ENCODE data around the gene ARGFX.

The ARGFX gene

GRCh38 chr3:121567649-121568048 is at the start of gene ARGFX:
ARGFX (plus strand) TSS chr3:121567949; CDS start chr3:121570714, 2,765 bp downstream.
- H3K27me3 Mint-ChIP-seq, result no peaks in the 10 kb centered on the region
- H3K4me3 Mint-ChIP-seq, result no peak within 1 kb of the TSS
- no peaks in the 10 kb centered on the region for H3K4me1 Mint-ChIP-seq
- H3K36me3 Mint-ChIP-seq, result no peaks in the 10 kb centered on the region
- H3K27ac Mint-ChIP-seq, result no peak within 1 kb of the TSS
- no peaks in the 10 kb centered on the region for H3K9me3 Mint-ChIP-seq

- Mint-ChIP-seq H3K4me3 (no peak overlapping the region), H3K9me3 (peaks cover 11% of the 10 kb centered on the region), H3K27me3 (no peaks in the 10 kb centered on the region), H3K27ac (no peak overlapping the region), H3K36me3 (peaks cover 4% of the 10 kb centered on the region), H3K4me1 (no peaks in the 10 kb centered on the region)
These were observed 49.6 kb upstream of the ARGFX start for GRCh38 chr3:121517953-121518655.

GRCh38 chr3:121520510-121520909 is 47.2 kb upstream of the ARGFX start:
- Mint-ChIP-seq H3K9me3 (peaks cover 11% of the 10 kb centered on the region), H3K4me3 (no peak overlapping the region), H3K27ac (no peak overlapping the region), H3K4me1 (no peaks in the 10 kb centered on the region), H3K36me3 (peaks cover 4% of the 10 kb centered on the region), H3K27me3 (no peaks in the 10 kb centered on the region)

GRCh38 chr3:121529308-121529707 is 38.4 kb upstream of the ARGFX start:
- Mint-ChIP-seq H3K27me3 (no peaks in the 10 kb centered on the region), H3K27ac (no peak overlapping the region)

GRCh38 chr3:121531269-121531668 is 36.5 kb upstream of the ARGFX start:
- Mint-ChIP-seq H3K27ac (no peak overlapping the region), H3K4me3 (no peak overlapping the region), H3K4me1 (no peaks in the 10 kb centered on the region), H3K27me3 (no peaks in the 10 kb centered on the region), H3K36me3 (no peaks in the 10 kb centered on the region), H3K9me3 (no peaks in the 10 kb centered on the region)

More at GRCh38 chr3:121529308-121529707, 38.4 kb upstream of the ARGFX start:
- Mint-ChIP-seq H3K4me3 (no peak overlapping the region), H3K9me3 (no peaks in the 10 kb centered on the region), H3K4me1 (no peaks in the 10 kb centered on the region), H3K36me3 (no peaks in the 10 kb centered on the region)

- Mint-ChIP-seq H3K27ac (no peak overlapping the region), H3K36me3 (no peaks in the 10 kb centered on the region), H3K4me1 (peaks cover 9% of the 10 kb centered on the region), H3K4me3 (no peak overlapping the region), H3K9me3 (no peaks in the 10 kb centered on the region), H3K27me3 (no peaks in the 10 kb centered on the region)
These were observed 24.8 kb upstream of the ARGFX start for GRCh38 chr3:121542924-121543323.

GRCh38 chr3:121545049-121545573 is 22.6 kb upstream of the ARGFX start:
- no peaks in the 10 kb centered on the region for H3K9me3 Mint-ChIP-seq
- no peaks in the 10 kb centered on the region for H3K27me3 Mint-ChIP-seq
- no peaks in the 10 kb centered on the region for H3K36me3 Mint-ChIP-seq
- H3K27ac Mint-ChIP-seq, result no peak overlapping the region
- peak overlapping the region; percentile 93 for H3K4me3 Mint-ChIP-seq
- H3K4me1 Mint-ChIP-seq, result peaks cover 9% of the 10 kb centered on the region

GRCh38 chr3:121545574-121546455 is 21.9 kb upstream of the ARGFX start, which contains the start of gene POLQ:
POLQ (minus strand) TSS chr3:121545988; CDS start chr3:121545877, 111 bp downstream.
- no peaks in the 10 kb centered on the region for H3K36me3 Mint-ChIP-seq

GRCh38 chr3:121552379-121552778 is 15.4 kb upstream of the ARGFX start:
- H3K27ac Mint-ChIP-seq, result no peak overlapping the region
- no peaks in the 10 kb centered on the region for H3K36me3 Mint-ChIP-seq
- peaks cover under 1% of the 10 kb centered on the region for H3K27me3 Mint-ChIP-seq
- no peaks in the 10 kb centered on the region for H3K4me1 Mint-ChIP-seq
- H3K9me3 Mint-ChIP-seq, result no peaks in the 10 kb centered on the region
- no peak overlapping the region for H3K4me3 Mint-ChIP-seq

More at GRCh38 chr3:121545574-121546455, 21.9 kb upstream of the ARGFX start, which contains the start of gene POLQ:
- Mint-ChIP-seq H3K27ac (peak within 1 kb of the TSS; percentile 91), H3K4me1 (peaks cover 9% of the 10 kb centered on the region), H3K9me3 (no peaks in the 10 kb centered on the region), H3K27me3 (no peaks in the 10 kb centered on the region), H3K4me3 (peak within 1 kb of the TSS; percentile 93)

- Mint-ChIP-seq H3K27ac (no peak overlapping the region), H3K36me3 (no peaks in the 10 kb centered on the region), H3K4me1 (no peaks in the 10 kb centered on the region)
These were observed 15.0 kb upstream of the ARGFX start for GRCh38 chr3:121552797-121553196.

GRCh38 chr3:121557426-121557934 is 10.3 kb upstream of the ARGFX start:
- peaks cover 7% of the 10 kb centered on the region for H3K27me3 Mint-ChIP-seq
- H3K4me1 Mint-ChIP-seq, result no peaks in the 10 kb centered on the region
- no peak overlapping the region for H3K4me3 Mint-ChIP-seq
- H3K27ac Mint-ChIP-seq, result no peak overlapping the region
- H3K9me3 Mint-ChIP-seq, result no peaks in the 10 kb centered on the region
- H3K36me3 Mint-ChIP-seq, result peaks cover 1% of the 10 kb centered on the region

More at GRCh38 chr3:121552797-121553196, 15.0 kb upstream of the ARGFX start:
- no peaks in the 10 kb centered on the region for H3K9me3 Mint-ChIP-seq
- no peak overlapping the region for H3K4me3 Mint-ChIP-seq
- peaks cover 3% of the 10 kb centered on the region for H3K27me3 Mint-ChIP-seq

- Mint-ChIP-seq H3K27me3 (peaks cover 7% of the 10 kb centered on the region), H3K4me1 (no peaks in the 10 kb centered on the region), H3K27ac (no peak overlapping the region), H3K9me3 (no peaks in the 10 kb centered on the region), H3K36me3 (peaks cover 1% of the 10 kb centered on the region), H3K4me3 (no peak overlapping the region)
These were observed 5.6 kb upstream of the ARGFX start for GRCh38 chr3:121562148-121562547.

- H3K27me3 Mint-ChIP-seq, result no peaks in the 10 kb centered on the region
- H3K27ac Mint-ChIP-seq, result no peak overlapping the region
- H3K36me3 Mint-ChIP-seq, result no peaks in the 10 kb centered on the region
- no peaks in the 10 kb centered on the region for H3K9me3 Mint-ChIP-seq
- H3K4me1 Mint-ChIP-seq, result no peaks in the 10 kb centered on the region
- H3K4me3 Mint-ChIP-seq, result no peak overlapping the region
These were observed 976 bp upstream of the ARGFX start for GRCh38 chr3:121566773-121567172.

- no peaks in the 10 kb centered on the region for H3K36me3 Mint-ChIP-seq
- no peaks in the 10 kb centered on the region for H3K4me1 Mint-ChIP-seq
- no peak overlapping the region for H3K27ac Mint-ChIP-seq
- H3K9me3 Mint-ChIP-seq, result no peaks in the 10 kb centered on the region
- peaks cover 2% of the 10 kb centered on the region for H3K27me3 Mint-ChIP-seq
- no peak overlapping the region for H3K4me3 Mint-ChIP-seq
These were observed 6.7 kb downstream of the ARGFX start for GRCh38 chr3:121574449-121574848.

- H3K36me3 Mint-ChIP-seq, result no peaks in the 10 kb centered on the region
- H3K4me3 Mint-ChIP-seq, result no peak overlapping the region
- no peaks in the 10 kb centered on the region for H3K4me1 Mint-ChIP-seq
- H3K27ac Mint-ChIP-seq, result no peak overlapping the region
- H3K27me3 Mint-ChIP-seq, result peaks cover 14% of the 10 kb centered on the region
- no peaks in the 10 kb centered on the region for H3K9me3 Mint-ChIP-seq
These were observed 13.9 kb downstream of the ARGFX start for GRCh38 chr3:121581691-121582090.
